Activated naive CD4-positive, alpha-beta T cell treated with anti-CD3 and anti-CD28 coated beads for 36 hours (primary cell): ENCODE data around the gene AKR7A2. TPM values are rescaled to one million over a fixed set of nuclear protein-coding genes. Genes with fewer than 3 reads are reported as not detected.

Source experiments
- CTCF ChIA-PET: fragments of 350-600 bp; sonication (Branson Sonifier 250); formaldehyde crosslinking; loops from one replicate; lab custom pipeline; 2021; ENCODE audit warnings: antibody characterized with exemption; lab: Charles Lee
- DNase-seq: peaks from one replicate; pipeline ENCODE4 v3.0.0-alpha.2; 2020
- H3K27ac Mint-ChIP-seq: one replicate; pipeline ENCODE4 v1.8.0; 2021; ENCODE audit warnings: mild to moderate bottlenecking, mixed read lengths
- H3K27me3 Mint-ChIP-seq: one replicate; pipeline ENCODE4 v1.8.0; 2021; ENCODE audit warnings: low read depth, mixed read lengths
- H3K36me3 Mint-ChIP-seq: one replicate; pipeline ENCODE4 v1.8.0; 2021; ENCODE audit warnings: low read depth, mixed read lengths
- H3K4me1 Mint-ChIP-seq: one replicate; pipeline ENCODE4 v1.8.0; 2021; ENCODE audit warnings: low read depth, mixed read lengths
- H3K4me3 Mint-ChIP-seq: one replicate; pipeline ENCODE4 v1.8.0; 2021; ENCODE audit warnings: mild to moderate bottlenecking, moderate library complexity, mixed read lengths
- H3K9me3 Mint-ChIP-seq: one replicate; pipeline ENCODE4 v1.8.0; 2021; ENCODE audit warnings: mixed read lengths
- intact Hi-C: fragments of 100-400 bp; cut with micrococcal nuclease; formaldehyde crosslinking; loops from one replicate; pipeline ENCODE4 v1.15.1; 2023
- total RNA-seq, 2 experiments: library from RNA; stranded (reverse); gene quantifications; one replicate each; pipeline ENCODE4 v1.2.3, GENCODE V29; 2021

AKR7A2 gene
- total RNA-seq, 2 experiments from 2014 or later: 36.6 to 38.8 TPM

GRCh38 chr1:19351873-19352272, 39.9 kb upstream of the AKR7A2 start:
- Mint-ChIP-seq H3K36me3 (peaks cover 14% of the 10 kb centered on the region), H3K4me3 (no peak overlapping the region), H3K27ac (no peak overlapping the region), H3K27me3 (no peaks in the 10 kb centered on the region), H3K9me3 (no peaks in the 10 kb centered on the region), H3K4me1 (no peaks in the 10 kb centered on the region)
- CTCF ChIA-PET: interaction anchor here (1.1 kb wide), 1 partner anchor 302 kb away, joined by 3 read pairs; no protein-coding TSS in a partner anchor
- no peak for DNase-seq
- intact Hi-C loops: no loop called here

DNA sequence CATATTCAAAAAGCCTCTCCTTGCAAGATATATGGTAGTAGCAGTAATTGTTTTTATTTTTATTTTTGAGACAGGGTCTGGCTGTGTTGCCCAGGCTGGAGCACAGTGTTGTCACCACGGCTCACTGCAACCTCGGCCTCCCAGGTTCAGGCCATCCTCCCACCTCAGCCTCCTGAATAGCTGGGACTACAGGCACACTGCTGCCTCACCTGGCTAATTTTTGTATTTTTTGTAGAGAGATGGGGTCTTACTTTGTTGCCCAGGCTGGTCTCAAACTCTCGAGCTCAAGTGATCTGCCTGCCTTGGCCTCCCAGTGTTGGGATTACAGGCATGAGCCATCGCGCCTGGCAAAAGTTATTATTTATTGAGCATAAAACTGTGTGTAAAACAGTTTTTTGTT, 38.6 kb upstream of the AKR7A2 start:
- peak overlapping the region; percentile 31 for H3K27ac Mint-ChIP-seq
- no peak for DNase-seq
- CTCF ChIA-PET: interaction anchor here (0.6 to 0.9 kb wide), 2 partner anchors 165 to 354 kb away, joined by 3 read pairs; no protein-coding TSS in a partner anchor
- intact Hi-C loops: no loop called here
- H3K4me3 Mint-ChIP-seq: no peak overlapping the region
- peaks cover 11% of the 10 kb centered on the region for H3K36me3 Mint-ChIP-seq
- no peaks in the 10 kb centered on the region for H3K9me3 Mint-ChIP-seq
- H3K27me3 Mint-ChIP-seq: no peaks in the 10 kb centered on the region
- H3K4me1 Mint-ChIP-seq: no peaks in the 10 kb centered on the region

GRCh38 chr1:19349999-19350398, 38.1 kb upstream of the AKR7A2 start:
- CTCF ChIA-PET: interaction anchor here (0.6 to 0.9 kb wide), 2 partner anchors 164 to 354 kb away, joined by 3 read pairs; no protein-coding TSS in a partner anchor
- Mint-ChIP-seq H3K4me3 (no peak overlapping the region), H3K9me3 (no peaks in the 10 kb centered on the region), H3K4me1 (no peaks in the 10 kb centered on the region), H3K27me3 (no peaks in the 10 kb centered on the region), H3K36me3 (peaks cover 8% of the 10 kb centered on the region), H3K27ac (peak overlapping the region; percentile 31)
- intact Hi-C loops: no loop called here
- no peak for DNase-seq

DNA sequence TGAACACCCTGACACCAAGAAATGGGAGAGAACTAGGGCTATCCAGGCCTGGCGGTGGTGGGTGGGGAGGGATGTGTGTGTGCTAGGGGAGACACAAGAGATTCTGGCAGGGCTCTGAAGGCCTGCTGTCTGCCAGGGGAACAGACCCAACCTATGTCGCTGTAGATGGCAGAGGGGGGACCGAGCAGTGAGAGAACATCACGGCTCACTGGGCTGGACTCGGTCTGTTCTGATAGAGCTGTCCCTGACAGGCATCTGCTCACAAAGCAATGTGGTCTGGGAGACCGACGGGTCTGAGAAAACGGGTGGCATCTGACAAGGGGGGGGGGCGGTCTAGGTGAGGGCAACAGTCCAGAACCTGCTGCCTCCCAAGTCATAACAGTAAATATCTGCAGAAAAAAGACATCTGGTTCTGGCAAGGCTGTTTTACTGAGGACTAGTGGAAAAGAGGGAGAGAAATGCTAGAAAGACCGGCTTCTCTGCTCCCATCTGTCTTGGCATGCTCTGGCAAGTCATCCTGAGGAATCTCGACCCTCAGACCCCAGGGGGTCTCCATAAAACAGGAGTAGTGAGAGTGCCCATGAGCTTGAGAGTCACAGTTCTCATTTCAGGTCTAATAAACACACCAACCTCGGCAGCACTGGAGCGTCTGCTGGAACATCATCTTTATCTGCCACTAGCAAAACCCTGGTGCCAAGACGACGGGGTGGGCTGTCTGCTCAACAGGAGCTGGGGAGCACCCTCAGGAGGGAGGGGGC, 36.7 kb upstream of the AKR7A2 start:
- no peak overlapping the region for H3K27ac Mint-ChIP-seq
- no peaks in the 10 kb centered on the region for H3K4me1 Mint-ChIP-seq
- intact Hi-C loops: no loop called here
- no peak for DNase-seq
- H3K27me3 Mint-ChIP-seq: no peaks in the 10 kb centered on the region
- H3K36me3 Mint-ChIP-seq: peaks cover 11% of the 10 kb centered on the region
- no peak overlapping the region for H3K4me3 Mint-ChIP-seq
- CTCF ChIA-PET: no interaction called here
- no peaks in the 10 kb centered on the region for H3K9me3 Mint-ChIP-seq

DNA sequence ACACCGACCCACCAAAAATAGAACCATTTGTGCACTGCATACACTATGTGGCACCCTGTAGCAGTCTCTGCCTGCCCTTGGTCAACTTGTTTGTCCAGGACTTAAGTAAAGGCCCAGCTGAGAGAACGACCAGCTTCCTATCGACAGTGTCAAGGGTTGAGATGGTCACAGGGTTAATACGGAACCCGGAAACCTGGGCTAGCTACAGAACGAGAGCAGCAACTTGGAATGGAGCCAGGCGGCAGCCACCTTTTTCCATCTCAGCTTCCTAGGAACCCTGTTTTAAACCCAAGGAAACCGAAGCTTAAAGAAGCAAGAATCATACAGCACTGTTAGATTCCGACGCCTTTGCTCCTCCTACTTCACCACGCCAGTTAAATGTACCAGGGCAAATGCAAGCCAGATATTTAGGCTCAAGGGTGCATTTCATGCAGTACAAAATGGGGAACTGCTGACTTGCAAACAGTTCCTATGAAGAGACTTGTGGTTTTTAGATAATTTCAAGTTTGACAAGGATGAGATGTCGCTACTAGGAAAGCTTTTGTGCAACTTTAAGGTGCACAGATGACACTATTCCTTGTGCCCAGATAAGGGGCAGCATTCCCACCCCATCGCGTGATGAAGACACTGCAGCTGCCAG, 35.7 kb upstream of the AKR7A2 start:
- CTCF ChIA-PET: interaction anchor here (1.0 kb wide), 1 partner anchor 106 kb away, joined by 3 read pairs; no protein-coding TSS in a partner anchor
- no peaks in the 10 kb centered on the region for H3K9me3 Mint-ChIP-seq
- intact Hi-C loops: no loop called here
- no peaks in the 10 kb centered on the region for H3K27me3 Mint-ChIP-seq
- H3K4me1 Mint-ChIP-seq: no peaks in the 10 kb centered on the region
- DNase-seq: no peak
- H3K4me3 Mint-ChIP-seq: no peak overlapping the region
- H3K36me3 Mint-ChIP-seq: peaks cover 11% of the 10 kb centered on the region
- H3K27ac Mint-ChIP-seq: no peak overlapping the region

- intact Hi-C loops: no loop called here
- Mint-ChIP-seq H3K9me3 (no peaks in the 10 kb centered on the region), H3K36me3 (peaks cover 6% of the 10 kb centered on the region), H3K27ac (no peak overlapping the region), H3K4me3 (no peak overlapping the region), H3K27me3 (no peaks in the 10 kb centered on the region), H3K4me1 (no peaks in the 10 kb centered on the region)
- CTCF ChIA-PET: interaction anchor here (0.6 to 1.0 kb wide), 3 partner anchors 169 to 316 kb away, joined by 3 to 4 read pairs (median 3); no protein-coding TSS in a partner anchor
- no peak for DNase-seq
These were observed 34.1 kb upstream of the AKR7A2 start for GRCh38 chr1:19346026-19346425.

DNA sequence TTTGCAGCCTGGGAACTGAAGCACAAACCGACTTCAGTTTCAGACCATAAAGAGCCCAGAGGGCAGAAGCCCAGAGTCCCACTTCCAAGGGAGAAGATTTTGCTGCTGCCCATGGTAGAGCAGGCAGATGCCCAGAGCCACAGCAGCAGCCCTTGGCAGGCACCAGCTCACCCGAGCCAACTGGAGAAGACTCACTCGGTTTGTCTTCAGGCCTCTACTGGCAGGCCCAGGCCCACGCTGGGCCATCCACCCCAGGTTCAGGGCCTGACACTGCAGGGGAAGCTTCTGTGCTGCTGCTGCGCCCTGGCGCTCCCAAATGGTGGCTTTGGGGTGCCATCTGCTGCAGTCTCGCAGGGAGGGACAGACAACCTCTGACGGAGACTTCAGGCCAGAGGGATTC, 33.4 kb upstream of the AKR7A2 start:
- Mint-ChIP-seq H3K4me1 (no peaks in the 10 kb centered on the region), H3K27me3 (no peaks in the 10 kb centered on the region), H3K27ac (no peak overlapping the region), H3K9me3 (no peaks in the 10 kb centered on the region), H3K4me3 (no peak overlapping the region), H3K36me3 (peaks cover 7% of the 10 kb centered on the region)
- no peak for DNase-seq
- intact Hi-C loops: no loop called here
- CTCF ChIA-PET: interaction anchor here (0.6 to 2.2 kb wide), 4 partner anchors 15 to 306 kb away, joined by 3 to 14 read pairs (median 4); no protein-coding TSS in a partner anchor

- H3K4me1 Mint-ChIP-seq: no peaks in the 10 kb centered on the region
- no peak for DNase-seq
- intact Hi-C loops: loop anchor here (1.0 to 5.0 kb wide), 3 partner anchors 47 to 308 kb away; partner anchors contain the start of genes EMC1 and MRTO4
- no peaks in the 10 kb centered on the region for H3K27me3 Mint-ChIP-seq
- H3K9me3 Mint-ChIP-seq: no peaks in the 10 kb centered on the region
- H3K27ac Mint-ChIP-seq: no peak overlapping the region
- CTCF ChIA-PET: interaction anchor here (0.6 to 2.2 kb wide), 7 partner anchors 14 to 307 kb away, joined by 3 to 14 read pairs (median 3); no protein-coding TSS in a partner anchor
- no peak overlapping the region for H3K4me3 Mint-ChIP-seq
- H3K36me3 Mint-ChIP-seq: peaks cover 4% of the 10 kb centered on the region
These were observed 32.9 kb upstream of the AKR7A2 start for GRCh38 chr1:19344831-19345230.

DNA sequence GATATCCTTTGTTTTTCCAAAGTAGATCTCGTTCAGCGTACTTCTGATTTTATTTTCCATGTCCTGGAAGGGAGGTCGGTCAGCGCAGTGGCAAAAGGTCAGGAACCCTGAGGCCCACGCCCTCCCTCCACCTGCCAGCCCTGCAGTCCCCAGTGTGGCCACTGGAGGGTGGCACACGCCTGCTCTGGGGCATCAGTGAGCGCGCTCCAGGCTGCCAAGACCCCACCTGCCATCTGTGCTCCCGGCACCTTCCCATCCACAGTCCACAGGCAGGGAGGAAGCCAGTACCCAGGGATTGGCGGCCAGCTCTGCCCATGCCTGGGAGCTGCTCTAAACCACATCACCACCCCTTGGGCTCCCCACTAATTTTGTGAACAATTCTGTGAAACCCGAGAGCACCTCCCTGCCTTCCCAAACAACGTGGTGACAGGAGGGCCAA, 32.4 kb upstream of the AKR7A2 start:
- H3K4me3 Mint-ChIP-seq: no peak overlapping the region
- intact Hi-C loops: loop anchor here (1.0 to 5.0 kb wide), 3 partner anchors 48 to 309 kb away; partner anchors contain the start of genes EMC1 and MRTO4

DNA sequence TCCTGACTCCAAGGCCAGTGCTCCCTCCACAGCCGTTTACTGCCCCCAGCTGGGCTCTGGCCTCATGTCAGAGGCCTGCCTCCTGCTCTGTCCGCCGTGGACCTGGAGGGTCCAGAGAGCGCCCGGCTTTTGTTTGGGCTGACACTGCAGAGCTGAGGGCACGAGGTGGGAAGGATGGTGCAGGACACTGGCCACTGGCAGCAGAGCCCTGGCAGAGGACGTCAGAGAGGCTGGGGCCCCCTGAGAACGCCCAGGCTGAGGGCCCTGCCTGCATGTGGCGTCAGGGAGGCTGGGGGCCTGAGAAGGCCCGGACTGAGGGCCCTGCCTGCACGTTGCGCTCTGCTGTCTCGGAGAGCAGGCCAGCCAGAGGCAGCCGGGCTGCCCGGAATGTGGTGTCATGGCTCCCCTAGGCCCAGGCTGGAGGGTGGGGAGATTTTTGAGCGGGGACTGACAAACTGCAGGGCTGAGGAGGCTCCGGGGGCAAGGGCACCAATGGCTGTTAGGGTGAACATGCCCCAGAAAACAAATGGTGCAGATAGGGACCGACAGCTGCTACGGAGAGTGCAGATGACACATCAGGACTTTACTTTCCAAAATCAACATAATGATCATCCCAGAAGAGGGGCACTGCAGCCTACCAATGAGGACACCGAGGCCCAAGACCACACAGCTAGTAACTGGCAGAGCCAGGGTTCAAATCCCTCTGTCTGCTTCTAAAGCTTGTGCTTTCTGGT, 31.8 kb upstream of the AKR7A2 start:
- no peak overlapping the region for H3K4me3 Mint-ChIP-seq
- no peaks in the 10 kb centered on the region for H3K4me1 Mint-ChIP-seq
- H3K9me3 Mint-ChIP-seq: no peaks in the 10 kb centered on the region
- peaks cover 8% of the 10 kb centered on the region for H3K36me3 Mint-ChIP-seq
- no peak overlapping the region for H3K27ac Mint-ChIP-seq
- CTCF ChIA-PET: interaction anchor here (0.6 to 2.2 kb wide), 8 partner anchors 13 to 308 kb away, joined by 3 to 14 read pairs (median 4); no protein-coding TSS in a partner anchor
- no peaks in the 10 kb centered on the region for H3K27me3 Mint-ChIP-seq
- no peak for DNase-seq
- intact Hi-C loops: loop anchor here (1.0 to 5.0 kb wide), 3 partner anchors 49 to 310 kb away; partner anchors contain the start of genes EMC1 and MRTO4

More for the DNA sequence above, 32.4 kb upstream of the AKR7A2 start:
- CTCF ChIA-PET: interaction anchor here (0.6 to 2.2 kb wide), 10 partner anchors 14 to 307 kb away, joined by 3 to 14 read pairs (median 3); no protein-coding TSS in a partner anchor
- DNase-seq: peak; percentile 48
- Mint-ChIP-seq H3K4me1 (no peaks in the 10 kb centered on the region), H3K9me3 (no peaks in the 10 kb centered on the region), H3K27me3 (no peaks in the 10 kb centered on the region), H3K36me3 (peaks cover 4% of the 10 kb centered on the region), H3K27ac (no peak overlapping the region)

DNA sequence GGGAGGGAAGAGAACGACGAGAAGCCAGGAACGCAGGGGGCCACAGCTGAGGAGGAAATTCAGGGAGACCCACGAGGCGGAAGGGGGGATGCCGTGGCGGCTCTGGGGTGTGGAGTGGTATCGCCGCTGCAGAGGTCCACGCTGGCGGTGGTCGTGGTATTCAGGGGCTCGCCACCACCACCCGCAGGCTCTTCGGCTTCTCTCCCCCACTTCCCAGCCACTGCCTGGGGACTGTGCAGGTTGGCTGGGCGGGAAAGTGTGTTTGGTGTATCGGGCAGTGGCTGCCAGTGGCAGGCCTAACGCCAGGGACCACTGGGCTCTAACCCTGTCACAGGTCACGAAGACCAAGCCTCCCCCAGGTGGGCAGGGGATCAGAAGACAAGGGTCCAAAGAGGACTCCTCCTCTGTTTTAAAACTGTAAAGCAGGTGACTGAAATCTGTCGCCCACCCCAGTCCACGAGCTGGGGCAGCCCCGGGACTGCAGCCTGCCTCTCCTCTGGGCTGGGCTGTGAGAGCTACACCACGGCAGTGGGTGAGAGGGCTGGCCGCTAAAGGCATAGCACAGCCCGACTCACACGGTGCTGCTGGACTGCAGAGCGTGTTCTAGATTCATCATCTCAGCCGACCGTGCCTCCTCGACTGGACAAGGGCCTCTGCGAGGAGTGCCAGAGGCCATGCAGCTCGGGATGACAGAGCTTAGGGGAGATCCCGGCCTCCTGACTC, 31.1 kb upstream of the AKR7A2 start:
- Mint-ChIP-seq H3K4me3 (no peak overlapping the region), H3K9me3 (no peaks in the 10 kb centered on the region), H3K27ac (no peak overlapping the region), H3K4me1 (no peaks in the 10 kb centered on the region), H3K36me3 (peaks cover 8% of the 10 kb centered on the region), H3K27me3 (no peaks in the 10 kb centered on the region)
- DNase-seq: no peak
- CTCF ChIA-PET: interaction anchor here (0.6 to 2.2 kb wide), 4 partner anchors 37 to 308 kb away, joined by 3 to 14 read pairs (median 5); no protein-coding TSS in a partner anchor
- intact Hi-C loops: loop anchor here (5.0 kb wide), 2 partner anchors 49 to 91 kb away; partner anchors contain the start of genes EMC1 and MRTO4
